H9 (cell line): ENCODE results near the gene SLC9A9. TPM values are rescaled to one million over a fixed set of nuclear protein-coding genes. Genes with fewer than 3 reads are reported as not detected.

Source experiments
- DNase-seq: peaks from one replicate; pipeline ENCODE4 v3.0.0-alpha.2; 2017
- H2AFZ ChIP-seq: one replicate; pipeline ENCODE4 v1.6.1; 2013; ENCODE audit warnings: mild to moderate bottlenecking, low read length, control low read depth, moderate library complexity
- H2AK5ac ChIP-seq: 2 replicates; pipeline ENCODE4 v1.6.1; 2013; ENCODE audit warnings: low read length, control low read depth, mixed read lengths; ENCODE audit not compliant: insufficient read length
- H2BK120ac ChIP-seq: one replicate; pipeline ENCODE4 v1.6.1; 2013; ENCODE audit warnings: low read depth, mild to moderate bottlenecking, low read length, control low read depth, inconsistent platforms; ENCODE audit not compliant: poor library complexity, severe bottlenecking
- H2BK12ac ChIP-seq: 2 replicates; pipeline ENCODE4 v1.6.1; 2013; ENCODE audit warnings: low read length, control low read depth, mixed read lengths, low read depth; ENCODE audit not compliant: insufficient read length
- H2BK15ac ChIP-seq: 2 replicates; pipeline ENCODE4 v1.6.1; 2013; ENCODE audit warnings: low read depth, low read length, control low read depth
- H2BK20ac ChIP-seq: one replicate; pipeline ENCODE4 v1.6.1; 2013; ENCODE audit warnings: low read depth, mild to moderate bottlenecking, low read length, control low read depth, inconsistent platforms; ENCODE audit not compliant: poor library complexity, severe bottlenecking
- H2BK5ac ChIP-seq: 2 replicates; pipeline ENCODE4 v1.6.1; 2013; ENCODE audit warnings: low read length, control low read depth, mixed read lengths; ENCODE audit not compliant: insufficient read length
- H3K14ac ChIP-seq: 2 replicates; pipeline ENCODE4 v1.6.1; 2013; ENCODE audit warnings: low read length, control low read depth; ENCODE audit not compliant: insufficient read depth
- H3K18ac ChIP-seq: 2 replicates; pipeline ENCODE4 v1.6.1; 2013; ENCODE audit warnings: low read depth, mild to moderate bottlenecking, mixed read lengths, low read length, control low read depth; ENCODE audit not compliant: insufficient read length
- H3K23ac ChIP-seq: 2 replicates; pipeline ENCODE4 v1.6.1; 2013; ENCODE audit warnings: low read length, control low read depth, mixed read lengths, low read depth; ENCODE audit not compliant: insufficient read length
- H3K23me2 ChIP-seq: 2 replicates; pipeline ENCODE4 v1.6.1; 2013; ENCODE audit warnings: low read depth, mild to moderate bottlenecking, mixed read lengths, low read length, control low read depth; ENCODE audit not compliant: insufficient read length, poor library complexity, severe bottlenecking
- H3K27ac ChIP-seq: 2 replicates; pipeline ENCODE4 v1.5.1; 2013; ENCODE audit warnings: low read length, control low read depth, mixed read lengths, low read depth; ENCODE audit not compliant: insufficient read length
- H3K27me3 ChIP-seq: 2 replicates; pipeline ENCODE4 v1.6.1; 2013; ENCODE audit warnings: low read length, control low read depth, inconsistent platforms; ENCODE audit not compliant: insufficient read depth
- H3K4ac ChIP-seq: 2 replicates; pipeline ENCODE4 v1.6.1; 2013; ENCODE audit warnings: low read depth, mild to moderate bottlenecking, control low read depth, inconsistent platforms, low read length, moderate library complexity
- H3K4me1 ChIP-seq: 2 replicates; pipeline ENCODE4 v1.6.1; 2013; ENCODE audit warnings: low read length, control low read depth, inconsistent platforms; ENCODE audit not compliant: insufficient read depth
- H3K4me2 ChIP-seq: 2 replicates; pipeline ENCODE4 v1.6.1; 2013; ENCODE audit warnings: low read length, control low read depth, mixed read lengths; ENCODE audit not compliant: insufficient read length, insufficient read depth
- H3K56ac ChIP-seq: 2 replicates; pipeline ENCODE4 v1.6.1; 2013; ENCODE audit warnings: low read depth, mild to moderate bottlenecking, mixed read lengths, low read length, control low read depth; ENCODE audit not compliant: insufficient read length
- H3K79me1 ChIP-seq: 2 replicates; pipeline ENCODE4 v1.6.1; 2013; ENCODE audit warnings: low read depth, mild to moderate bottlenecking, moderate library complexity, low read length, control low read depth, inconsistent platforms; ENCODE audit not compliant: insufficient read depth, poor library complexity, severe bottlenecking
- H3K79me2 ChIP-seq: 2 replicates; pipeline ENCODE4 v1.6.1; 2013; ENCODE audit warnings: low read length, control low read depth, inconsistent platforms; ENCODE audit not compliant: insufficient read depth
- H3K9ac ChIP-seq: 2 replicates; pipeline ENCODE4 v1.6.1; 2013; ENCODE audit warnings: low read length, control low read depth, mixed read lengths; ENCODE audit not compliant: insufficient read length; ENCODE audit errors: extremely low read depth
- H3K9me3 ChIP-seq: one replicate; pipeline ENCODE4 v1.6.1; 2013; ENCODE audit warnings: low read depth, low read length, inconsistent platforms; ENCODE audit not compliant: control insufficient read depth
- H3T11ph ChIP-seq: one replicate; pipeline ENCODE4 v1.6.1; 2013; ENCODE audit warnings: mild to moderate bottlenecking, low read length, control low read depth, inconsistent platforms
- H4K20me1 ChIP-seq: one replicate; pipeline ENCODE4 v1.6.1; 2013; ENCODE audit not compliant: control insufficient read depth, insufficient read length, insufficient read depth
- H4K5ac ChIP-seq: 2 replicates; pipeline ENCODE4 v1.6.1; 2013; ENCODE audit warnings: low read depth, mild to moderate bottlenecking, mixed read lengths, low read length, control low read depth; ENCODE audit not compliant: insufficient read length
- H4K8ac ChIP-seq: replicated peaks from 2 replicates; pipeline ENCODE4 v1.6.1; 2013; ENCODE audit warnings: low read length, control low read depth, mixed read lengths, low read depth; ENCODE audit not compliant: insufficient read length
- H4K91ac ChIP-seq: 2 replicates; pipeline ENCODE4 v1.6.1; 2013; ENCODE audit warnings: low read depth, mild to moderate bottlenecking, moderate library complexity, mixed read lengths, low read length, control low read depth; ENCODE audit not compliant: insufficient read length
- H3K27ac Mint-ChIP-seq, 3 experiments: 2 replicates in 2 of 3; 3 replicates in 1 of 3; pipeline ENCODE4 v1.8.0; 2020 to 2021; ENCODE audit warnings: mixed read lengths in 3 of 3, mild to moderate bottlenecking in 1 of 3, moderate library complexity in 1 of 3
- H3K27me3 Mint-ChIP-seq: 2 replicates; pipeline ENCODE4 v1.8.0; 2021; ENCODE audit warnings: low read depth, mild to moderate bottlenecking, moderate library complexity, mixed read lengths
- H3K36me3 Mint-ChIP-seq, 3 experiments: 2 replicates in 2 of 3; 3 replicates in 1 of 3; pipeline ENCODE4 v1.8.0; 2020 to 2021; ENCODE audit warnings: low read depth in 3 of 3, mixed read lengths in 3 of 3; ENCODE audit not compliant: insufficient read depth in 1 of 3
- H3K4me1 Mint-ChIP-seq, 2 experiments: 2 replicates each; pipeline ENCODE4 v1.8.0; 2020; ENCODE audit warnings: mixed read lengths in 2 of 2
- H3K4me3 Mint-ChIP-seq, 2 experiments: 2 replicates in 1 of 2; 3 replicates in 1 of 2; pipeline ENCODE4 v1.8.0; 2020 to 2021; ENCODE audit warnings: mild to moderate bottlenecking in 2 of 2, mixed read lengths in 2 of 2, moderate library complexity in 1 of 2
- H3K9me3 Mint-ChIP-seq, 2 experiments: 2 replicates in 1 of 2; 3 replicates in 1 of 2; pipeline ENCODE4 v1.8.0; 2020; ENCODE audit warnings: mild to moderate bottlenecking in 2 of 2, mixed read lengths in 2 of 2, moderate library complexity in 1 of 2
- WGBS: extraction: QIAGEN DNeasy Blood & Tissue Kit; methylation state at CpG from one replicate; pipeline ENCODE4 v1.1.7; 2013; ENCODE audit warnings: missing lambda C conversion rate, low lambda C conversion rate, mixed read lengths; ENCODE audit not compliant: insufficient read length; ENCODE audit errors: extremely low coverage; 5-methylcytosine and 5-hydroxymethylcytosine counted together
- total RNA-seq: library from RNA; stranded (reverse); gene quantifications from 2 replicates; pipeline ENCODE4 v1.2.1, GENCODE V29; 2021
- TF ChIP-seq, protein P1 (sequence below): fragments of 200-600 bp; sonication (generic); conservative IDR thresholded peaks from 3 replicates; pipeline ENCODE4 v1.8.0; 2021; ENCODE audit warnings: antibody characterized with exemption, mild to moderate bottlenecking

Gene SLC9A9
- total RNA-seq, 1 experiment from 2014 or later = 0.35 TPM

DNA sequence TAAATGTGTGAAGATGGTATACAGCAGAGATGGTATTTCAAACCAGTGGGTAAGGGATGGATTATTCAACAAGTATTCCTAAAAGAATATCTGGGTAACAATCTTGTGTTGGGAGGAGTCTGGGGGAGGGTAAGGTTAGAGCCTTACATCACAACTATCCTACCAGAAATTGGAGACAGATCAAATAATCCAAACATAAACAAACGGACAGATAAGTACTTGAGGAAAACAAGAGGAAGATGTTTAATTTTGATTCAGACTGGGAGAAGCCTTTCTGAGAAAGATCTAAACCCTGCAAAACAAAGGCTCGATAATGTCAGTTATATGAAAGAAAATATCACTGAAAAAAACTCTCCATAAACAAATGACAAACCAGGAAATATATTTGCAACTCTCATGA, 77.9 kb downstream of the SLC9A9 start:
- no peaks in the 10 kb centered on the region for H3K9me3 Mint-ChIP-seq
- no peak overlapping the region for H4K8ac ChIP-seq
- H2BK120ac ChIP-seq = no peak overlapping the region
- no peak overlapping the region for H3K9ac ChIP-seq
- H3K4me2 ChIP-seq = no peak overlapping the region
- no peaks in the 10 kb centered on the region for H3K4me1 Mint-ChIP-seq
- H4K5ac ChIP-seq = no peak overlapping the region
- H3K27me3 ChIP-seq = no peaks in the 10 kb centered on the region
- TF ChIP-seq, protein P1, sequence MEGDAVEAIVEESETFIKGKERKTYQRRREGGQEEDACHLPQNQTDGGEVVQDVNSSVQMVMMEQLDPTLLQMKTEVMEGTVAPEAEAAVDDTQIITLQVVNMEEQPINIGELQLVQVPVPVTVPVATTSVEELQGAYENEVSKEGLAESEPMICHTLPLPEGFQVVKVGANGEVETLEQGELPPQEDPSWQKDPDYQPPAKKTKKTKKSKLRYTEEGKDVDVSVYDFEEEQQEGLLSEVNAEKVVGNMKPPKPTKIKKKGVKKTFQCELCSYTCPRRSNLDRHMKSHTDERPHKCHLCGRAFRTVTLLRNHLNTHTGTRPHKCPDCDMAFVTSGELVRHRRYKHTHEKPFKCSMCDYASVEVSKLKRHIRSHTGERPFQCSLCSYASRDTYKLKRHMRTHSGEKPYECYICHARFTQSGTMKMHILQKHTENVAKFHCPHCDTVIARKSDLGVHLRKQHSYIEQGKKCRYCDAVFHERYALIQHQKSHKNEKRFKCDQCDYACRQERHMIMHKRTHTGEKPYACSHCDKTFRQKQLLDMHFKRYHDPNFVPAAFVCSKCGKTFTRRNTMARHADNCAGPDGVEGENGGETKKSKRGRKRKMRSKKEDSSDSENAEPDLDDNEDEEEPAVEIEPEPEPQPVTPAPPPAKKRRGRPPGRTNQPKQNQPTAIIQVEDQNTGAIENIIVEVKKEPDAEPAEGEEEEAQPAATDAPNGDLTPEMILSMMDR = no peak
- no peak overlapping the region for H2BK5ac ChIP-seq
- no peak overlapping the region for H2BK20ac ChIP-seq
- H3K79me2 ChIP-seq = no peaks in the 10 kb centered on the region
- H4K91ac ChIP-seq = no peak overlapping the region
- H3K4me3 Mint-ChIP-seq = no peak overlapping the region
- H3T11ph ChIP-seq = no peak overlapping the region
- no peak overlapping the region for H3K4ac ChIP-seq
- no peaks in the 10 kb centered on the region for H4K20me1 ChIP-seq
- H3K14ac ChIP-seq = no peak overlapping the region
- no peaks in the 10 kb centered on the region for H3K23me2 ChIP-seq
- no peak overlapping the region for H3K18ac ChIP-seq
- H3K9me3 ChIP-seq = no peaks in the 10 kb centered on the region
- no peaks in the 10 kb centered on the region for H3K4me1 ChIP-seq
- H3K27ac ChIP-seq = no peak overlapping the region
- no peak overlapping the region for H3K56ac ChIP-seq
- no peak overlapping the region for H3K27ac Mint-ChIP-seq
- no peaks in the 10 kb centered on the region for H3K36me3 Mint-ChIP-seq
- no peak for DNase-seq
- no peak overlapping the region for H2BK12ac ChIP-seq
- H2AK5ac ChIP-seq = no peak overlapping the region
- WGBS = no CpG with 5 or more reads among the region's 2 CpGs
- no peak overlapping the region for H2BK15ac ChIP-seq
- H3K27me3 Mint-ChIP-seq = no peaks in the 10 kb centered on the region
- no peaks in the 10 kb centered on the region for H3K79me1 ChIP-seq
- no peak overlapping the region for H2AFZ ChIP-seq
- H3K23ac ChIP-seq = no peak overlapping the region
